CD4-positive, alpha-beta T cell (primary cell): ENCODE measurements around the gene STX18. TPM values are rescaled to one million over a fixed set of nuclear protein-coding genes. Genes with fewer than 3 reads are reported as not detected.

Experiments used
- ATAC-seq: fragments of 200-7000 bp; cut with Tn5 transposase; one replicate; pipeline ENCODE4 v1.10.0; 2022; ENCODE audit warnings: mild to moderate bottlenecking; ENCODE audit not compliant: poor library complexity
- CTCF ChIA-PET: fragments of 350-600 bp; sonication (Branson Sonifier 250); formaldehyde crosslinking; loops from one replicate; lab custom pipeline; 2021; ENCODE audit warnings: antibody characterized with exemption, inconsistent platforms; lab: Charles Lee
- POLR2A ChIA-PET: fragments of 350-600 bp; sonication (Branson Sonifier 250); formaldehyde crosslinking; loops from one replicate; lab custom pipeline; 2021; ENCODE audit warnings: antibody characterized with exemption, inconsistent platforms; lab: Charles Lee
- DNase-seq, 14 experiments: peaks; one replicate each; pipeline ENCODE4 v3.0.0-alpha.2; 2013 to 2020; ENCODE audit warnings: mixed read lengths in 2 of 14
- H3K27ac ChIP-seq, 2 donors: one replicate each; pipeline versions ENCODE4 v1.5.1 to v1.7.0; 2013; ENCODE audit warnings: low read length in 2 of 2, low read depth in 1 of 2, mild to moderate bottlenecking in 1 of 2
- H3K27me3 ChIP-seq, 2 experiments: 1 replicate in 1 of 2; 2 replicates in 1 of 2; pipeline versions ENCODE4 v1.6.1 to v1.7.0; 2013; ENCODE audit warnings: low read length in 2 of 2, control low read depth in 1 of 2, mild to moderate bottlenecking in 1 of 2, moderate library complexity in 1 of 2; ENCODE audit not compliant: insufficient read depth in 2 of 2, control insufficient read depth in 1 of 2
- H3K36me3 ChIP-seq: one replicate; pipeline ENCODE4 v1.6.1; 2013; ENCODE audit warnings: low read length, control low read depth; ENCODE audit not compliant: insufficient read depth
- H3K4me1 ChIP-seq: one replicate; pipeline ENCODE4 v1.6.1; 2013; ENCODE audit warnings: low read length, control low read depth; ENCODE audit not compliant: insufficient read depth
- H3K4me3 ChIP-seq: one replicate; pipeline ENCODE4 v1.5.1; 2013; ENCODE audit warnings: mild to moderate bottlenecking, low read length, moderate library complexity
- H3K9me3 ChIP-seq, 2 experiments: 1 replicate in 1 of 2; 2 replicates in 1 of 2; pipeline versions ENCODE4 v1.6.1 to v1.7.0; 2013; ENCODE audit warnings: low read length in 2 of 2, mild to moderate bottlenecking in 2 of 2, control low read depth in 1 of 2, moderate library complexity in 1 of 2; ENCODE audit not compliant: control insufficient read depth in 1 of 2, insufficient read depth in 1 of 2
- H3K27ac Mint-ChIP-seq: one replicate; pipeline ENCODE4 v1.8.0; 2020; ENCODE audit warnings: mixed read lengths
- H3K27me3 Mint-ChIP-seq: one replicate; pipeline ENCODE4 v1.8.0; 2021; ENCODE audit warnings: mixed read lengths
- H3K36me3 Mint-ChIP-seq: one replicate; pipeline ENCODE4 v1.8.0; 2021; ENCODE audit warnings: low read depth, mixed read lengths
- H3K4me1 Mint-ChIP-seq: one replicate; pipeline ENCODE4 v1.8.0; 2021; ENCODE audit warnings: low read depth, mixed read lengths
- H3K4me3 Mint-ChIP-seq: one replicate; pipeline ENCODE4 v1.8.0; 2020; ENCODE audit warnings: mild to moderate bottlenecking, mixed read lengths
- H3K9me3 Mint-ChIP-seq: one replicate; pipeline ENCODE4 v1.8.0; 2020; ENCODE audit warnings: mixed read lengths
- CTCF ChIP-seq: fragments of 200-600 bp; IDR thresholded peaks from one replicate; pipeline ENCODE4 v1.8.0; 2022; ENCODE audit warnings: antibody characterized with exemption, mild to moderate bottlenecking
- intact Hi-C, 2 experiments: fragments of 100-400 bp; cut with DNase I in 1 of 2; cut with micrococcal nuclease in 1 of 2; formaldehyde crosslinking; loops; one replicate each; pipeline versions ENCODE4 v1.15.1 to v1.9.0; 2023 to 2025; cut with DNase I, micrococcal nuclease
- total RNA-seq, 174 experiments: library from RNA in 2 of 174; stranded (reverse) in 2 of 174; gene quantifications; one replicate each; pipeline ENCODE4 v1.2.3 and lab custom pipeline; 2021 to 2026

STX18 gene
- total RNA-seq, 2 experiments from 2014 or later: 15.2 to 15.5 TPM

GRCh38 chr4:4474476-4474875 lies 67.4 kb downstream of the STX18 start:
- no peaks in the 10 kb centered on the region for H3K9me3 ChIP-seq
- ChIA-PET POLR2A (no interaction called here), CTCF (no interaction called here)
- no peak overlapping the region for H3K27ac ChIP-seq
- no peaks in the 10 kb centered on the region for H3K4me1 ChIP-seq
- Mint-ChIP-seq H3K27ac (no peak overlapping the region), H3K4me3 (no peak overlapping the region), H3K9me3 (no peaks in the 10 kb centered on the region), H3K36me3 (peaks cover 37% of the 10 kb centered on the region), H3K27me3 (no peaks in the 10 kb centered on the region), H3K4me1 (peaks cover 17% of the 10 kb centered on the region)
- TF ChIP-seq CTCF: no peak
- H3K36me3 ChIP-seq: peaks cover 20% of the 10 kb centered on the region
- no peaks in the 10 kb centered on the region for H3K27me3 ChIP-seq
- ATAC-seq (no peak), DNase-seq (no peak)
- intact Hi-C loops: no loop called here
- H3K4me3 ChIP-seq: no peak overlapping the region

DNA sequence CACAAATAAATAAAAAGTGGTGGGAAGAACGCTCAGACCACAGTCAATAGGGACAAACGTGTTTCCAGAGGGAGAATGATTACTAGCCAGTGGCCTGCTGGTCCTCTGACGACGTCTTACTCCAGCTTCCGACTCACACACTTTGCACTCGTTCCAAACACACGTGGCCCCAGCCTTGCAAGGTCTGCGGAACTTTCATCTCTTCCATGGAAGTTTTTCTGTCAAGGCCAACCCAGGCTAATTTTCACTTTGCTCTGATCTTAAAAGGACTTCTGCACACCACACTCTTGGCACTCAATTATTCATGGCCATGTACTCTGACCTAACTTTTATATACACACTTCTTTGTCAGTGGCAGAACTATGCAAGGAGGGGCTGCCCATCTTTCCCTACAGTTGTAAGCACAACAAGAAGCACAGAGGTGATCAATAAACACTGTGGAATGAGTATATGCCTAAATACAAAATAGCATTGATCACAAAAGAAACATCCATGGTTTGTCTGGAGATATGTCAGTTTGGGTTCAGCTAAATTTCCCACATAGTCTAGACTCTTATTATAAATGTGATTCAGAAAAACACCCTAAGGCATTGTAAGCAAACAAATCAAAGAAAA lies 69.4 kb downstream of the STX18 start:
- Histone ChIP-seq H3K9me3 (no peaks in the 10 kb centered on the region), H3K4me1 (no peaks in the 10 kb centered on the region), H3K36me3 (peaks cover 37% of the 10 kb centered on the region), H3K27me3 (no peaks in the 10 kb centered on the region), H3K27ac (no peak overlapping the region), H3K4me3 (no peak overlapping the region)
- intact Hi-C loops: no loop called here
- Mint-ChIP-seq H3K9me3 (no peaks in the 10 kb centered on the region), H3K27me3 (no peaks in the 10 kb centered on the region), H3K36me3 (peaks cover 51% of the 10 kb centered on the region), H3K4me1 (peaks cover 10% of the 10 kb centered on the region), H3K27ac (no peak overlapping the region), H3K4me3 (no peak overlapping the region)
- no peak for ATAC-seq
- ChIA-PET CTCF (interaction anchor here (0.6 kb wide), 1 partner anchor 10 kb away, joined by 3 read pairs; no protein-coding TSS in a partner anchor), POLR2A (no interaction called here)
- DNase-seq: no peak
- TF ChIP-seq CTCF: no peak

DNA sequence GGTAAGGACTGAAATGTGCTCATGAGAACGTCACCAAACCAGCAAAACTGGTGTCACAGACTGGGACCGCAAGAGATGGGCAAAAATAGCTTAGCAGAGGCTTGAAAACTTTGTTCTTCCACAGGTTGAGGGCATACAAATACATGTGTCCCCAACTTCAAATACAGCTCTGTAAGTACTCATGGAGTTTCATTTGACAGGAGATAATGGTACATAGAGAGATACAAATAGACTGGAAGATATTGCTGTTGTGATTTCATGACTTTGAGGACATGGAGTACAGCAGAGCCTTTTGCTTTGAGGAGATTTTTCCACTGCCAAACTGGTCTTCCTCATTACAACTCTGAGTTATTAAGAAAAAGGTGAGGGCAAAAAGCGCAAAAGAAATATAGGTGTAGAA lies 70.7 kb downstream of the STX18 start:
- ChIA-PET POLR2A (no interaction called here), CTCF (interaction anchor here (0.8 kb wide), 1 partner anchor 17 kb away, joined by 3 read pairs; no protein-coding TSS in a partner anchor)
- no peaks in the 10 kb centered on the region for H3K4me1 ChIP-seq
- Mint-ChIP-seq H3K27ac (no peak overlapping the region), H3K9me3 (no peaks in the 10 kb centered on the region), H3K27me3 (no peaks in the 10 kb centered on the region), H3K4me1 (peaks cover 10% of the 10 kb centered on the region), H3K36me3 (peaks cover 64% of the 10 kb centered on the region), H3K4me3 (no peak overlapping the region)
- no peak for TF ChIP-seq CTCF
- no peak overlapping the region for H3K27ac ChIP-seq
- H3K27me3 ChIP-seq: no peaks in the 10 kb centered on the region
- H3K4me3 ChIP-seq: no peak overlapping the region
- H3K9me3 ChIP-seq: no peaks in the 10 kb centered on the region
- ATAC-seq (no peak), DNase-seq (no peak)
- H3K36me3 ChIP-seq: peaks cover 37% of the 10 kb centered on the region
- intact Hi-C loops: no loop called here
